GM19023 (cell line): ENCODE measurements around the gene SET.
A peak's percentile ranks its signal among the peaks of the same experiment; 100 is the strongest.
"Not testable (repeated sequence)": the region's sequence is repeated elsewhere in the genome, so short reads cannot be mapped to it uniquely, and the experiment has no call there.

ENCODE experiments used
- ATAC-seq: cut with Tn5 transposase; IDR thresholded peaks from one replicate; pipeline ENCODE4 v1.9.1; 2021; ENCODE audit warnings: mild to moderate bottlenecking, moderate library complexity; ENCODE audit not compliant: unreplicated experiment

The SET gene

DNA sequence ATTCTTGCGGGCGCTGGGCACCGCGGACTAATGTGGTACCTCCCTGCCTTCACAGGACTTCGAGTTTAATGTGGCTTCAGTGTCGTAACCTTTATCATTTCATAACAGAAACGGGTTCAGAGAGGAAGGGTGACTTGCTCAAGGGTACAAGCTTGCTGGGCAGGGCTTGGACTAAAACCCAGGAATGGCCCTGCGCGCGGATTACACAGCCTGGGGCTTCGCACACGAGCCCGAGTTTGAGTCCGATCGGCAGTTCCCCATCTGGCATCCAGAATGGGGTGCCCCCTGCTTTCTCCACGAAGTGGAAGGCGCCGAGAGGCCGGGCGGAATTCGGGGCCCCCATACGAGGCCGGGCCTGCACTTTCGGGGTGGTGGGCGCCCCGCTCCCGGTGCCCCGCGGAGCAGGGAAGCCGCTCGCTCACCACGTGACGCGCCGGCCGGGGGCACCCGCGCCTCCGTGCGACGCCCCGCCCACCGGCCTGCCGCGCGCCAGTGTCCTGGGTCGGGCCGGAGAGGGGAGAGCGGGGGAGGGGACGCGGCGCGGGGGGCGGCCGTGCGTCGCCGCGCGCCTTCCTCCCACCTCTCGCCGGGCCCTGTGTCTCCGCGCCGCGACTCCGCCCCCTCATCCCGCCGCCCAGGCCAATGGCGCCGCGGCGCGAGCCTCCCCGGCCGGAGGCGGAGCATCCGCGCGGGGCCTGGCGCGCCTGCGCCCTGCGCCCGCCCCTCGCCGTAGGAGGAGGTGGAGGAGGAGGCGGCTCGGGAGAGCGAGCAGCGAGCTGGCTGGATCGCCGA, at the start of gene SET:
Gene SET, plus strand, starts transcription at position 722 of the 792 bp plus-strand sequence. CDS start 361 bp downstream, outside the sequence.
- ATAC-seq: peak; percentile 75

GRCh38 chr9:128640603-128641002, 48.4 kb upstream of the SET start:
- no peak for ATAC-seq

GRCh38 chr9:128642675-128643245, 46.3 kb upstream of the SET start:
- no peak for ATAC-seq

- ATAC-seq: peak; percentile 68
Measured at GRCh38 chr9:128643519-128644300, 45.3 kb upstream of the SET start.

- ATAC-seq: not testable (repeated sequence)
Measured at GRCh38 chr9:128648206-128648605, 40.8 kb upstream of the SET start.

DNA sequence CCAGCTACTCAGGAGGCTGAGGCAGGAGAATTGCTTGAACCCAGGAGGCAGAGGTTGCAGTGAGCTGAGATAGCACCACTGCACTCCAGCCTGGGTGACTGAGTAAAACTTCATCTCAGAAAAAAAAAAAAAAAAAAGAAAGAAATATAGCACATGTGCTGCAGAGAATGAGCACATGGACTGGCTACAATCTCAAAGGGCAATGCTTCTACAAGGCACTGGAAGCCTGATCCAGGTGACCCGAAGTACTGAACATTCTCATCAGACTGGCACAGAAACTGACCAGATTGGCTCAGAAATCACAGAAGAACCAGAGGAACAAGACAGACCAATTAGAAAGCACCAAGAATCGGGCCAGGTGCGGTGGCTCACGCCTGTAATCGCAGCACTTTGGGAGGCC, 37.2 kb upstream of the SET start:
- no peak for ATAC-seq

DNA sequence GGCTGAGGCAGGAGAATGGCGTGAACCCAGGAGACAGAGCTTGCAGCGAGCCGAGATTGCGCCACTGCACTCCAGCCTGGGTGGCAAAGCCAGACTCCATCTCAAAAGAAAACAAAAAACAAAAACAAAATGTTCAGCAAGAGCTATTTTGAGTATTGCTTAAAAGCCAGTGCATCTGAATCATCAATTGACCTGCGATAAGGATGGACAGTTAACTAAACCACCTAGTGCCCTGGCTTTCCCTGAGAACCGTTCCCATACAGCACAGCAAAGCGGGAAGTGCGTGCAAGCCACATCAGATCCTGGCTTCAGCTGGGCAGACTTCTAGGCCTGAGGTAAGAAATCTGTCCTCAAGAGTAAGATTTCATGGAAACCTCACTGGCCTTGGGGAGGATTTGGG, 35.1 kb upstream of the SET start:
- no peak for ATAC-seq

DNA sequence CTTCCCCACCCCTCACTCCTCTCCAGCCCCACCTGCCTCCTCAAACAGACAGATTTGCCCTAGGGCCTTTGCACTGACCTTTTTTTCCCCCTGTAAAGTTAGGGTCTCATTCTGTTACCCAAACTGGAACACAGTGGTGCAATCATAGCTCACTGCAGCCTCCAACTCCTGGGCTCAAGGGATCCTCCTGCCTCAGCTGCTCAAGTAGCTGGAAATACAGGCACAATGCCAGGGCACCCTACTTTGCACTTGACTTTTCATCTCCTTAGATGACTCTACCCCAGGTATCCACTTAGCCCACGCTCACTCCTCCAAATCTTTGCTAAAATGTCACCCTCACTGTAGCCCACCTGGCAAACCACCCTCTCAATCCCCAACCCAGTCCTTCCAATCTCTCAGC, 34.5 kb upstream of the SET start:
- ATAC-seq: no peak

- ATAC-seq: peak; percentile 65
Measured at GRCh38 chr9:128656416-128657343, 32.3 kb upstream of the SET start, which contains the start of gene DYNC2I2. Gene DYNC2I2 (minus strand): TSS chr9:128656847. CDS start chr9:128656726, 121 bp downstream.

- ATAC-seq: no peak
Measured at GRCh38 chr9:128657344-128657704, 31.7 kb upstream of the SET start.

DNA sequence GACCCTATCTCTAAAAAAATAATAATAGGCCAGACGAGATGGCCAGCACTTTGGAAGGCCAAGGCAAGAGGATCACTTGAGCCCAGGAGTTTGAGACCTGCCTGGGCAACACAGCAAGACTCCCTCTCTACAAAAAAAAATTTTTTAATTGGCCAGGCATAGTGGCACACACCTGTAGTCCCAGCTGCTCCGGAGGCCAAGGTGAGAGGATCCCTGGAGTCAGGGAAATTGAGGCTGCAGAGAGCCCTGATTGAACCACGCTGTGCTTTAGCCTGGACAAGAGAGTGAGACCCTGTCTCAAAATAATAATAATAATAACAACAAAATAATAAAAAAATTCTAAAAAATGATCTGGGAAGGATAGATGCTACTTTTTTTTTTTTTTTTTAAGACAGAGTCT, 31.2 kb upstream of the SET start:
- ATAC-seq: no peak

GRCh38 chr9:128666481-128666941, 22.5 kb upstream of the SET start:
- not testable (repeated sequence) for ATAC-seq

GRCh38 chr9:128669786-128670185, 19.2 kb upstream of the SET start:
- no peak for ATAC-seq

- no peak for ATAC-seq
Measured at GRCh38 chr9:128675382-128675781, 13.6 kb upstream of the SET start.

DNA sequence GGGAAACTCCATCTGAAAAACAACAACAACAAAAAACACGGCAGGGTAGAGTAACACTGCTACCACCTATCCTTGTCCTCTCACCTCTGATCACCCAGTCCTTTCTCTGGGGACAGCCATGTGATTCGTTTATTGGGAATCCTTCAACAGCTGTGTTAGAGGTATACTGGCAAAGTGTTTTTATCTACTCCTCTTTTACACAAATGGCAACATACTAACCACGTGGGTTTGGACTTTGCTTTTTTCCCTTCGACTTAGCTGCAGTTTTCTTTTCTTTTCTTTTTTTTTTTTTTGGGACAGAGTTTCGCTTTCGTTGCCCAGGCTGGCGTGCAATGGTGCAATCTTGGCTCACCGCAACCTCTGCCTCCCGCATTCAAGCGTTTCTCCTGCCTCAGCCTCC, 11.2 kb upstream of the SET start:
- ATAC-seq: no peak

- no peak for ATAC-seq
Measured at GRCh38 chr9:128683340-128684064, 5.5 kb upstream of the SET start.

DNA sequence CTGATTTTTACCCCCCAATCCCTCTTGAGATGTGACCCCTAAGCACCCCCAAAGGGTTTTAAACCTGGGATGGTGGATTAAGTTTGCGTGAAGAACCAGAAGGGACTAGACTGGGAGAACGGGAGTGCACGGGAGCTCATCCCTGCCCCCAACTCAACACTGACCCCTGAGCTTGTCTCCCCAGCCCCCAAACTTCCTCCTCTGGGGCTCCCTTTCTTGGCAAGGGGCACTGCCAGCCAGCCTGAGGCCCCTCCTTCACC, 5.0 kb upstream of the SET start:
- no peak for ATAC-seq

- peak; percentile 31 for ATAC-seq
Measured at GRCh38 chr9:128684325-128685199, 4.5 kb upstream of the SET start.
